H1 (cell line): ENCODE data around the gene TRAF5. TPM values are rescaled to one million over a fixed set of nuclear protein-coding genes. Genes with fewer than 3 reads are reported as not detected.

Source experiments
- CTCF ChIA-PET: fragments of 300-600 bp; sonication (Branson Sonifier 250); formaldehyde crosslinking; loops from one replicate; lab custom pipeline; 2021; ENCODE audit not compliant: partially characterized antibody; lab: Charles Lee
- POLR2A ChIA-PET: fragments of 300-600 bp; sonication (Branson Sonifier 250); formaldehyde crosslinking; loops from one replicate; lab custom pipeline; 2021; ENCODE audit warnings: inconsistent platforms; ENCODE audit not compliant: partially characterized antibody; lab: Charles Lee
- DNase-seq, 2 experiments: peaks; one replicate each; pipeline versions ENCODE4 v3.0.0 to v3.0.0-alpha.2; 2010 to 2022; ENCODE audit warnings: low spot score in 2 of 2, low read depth in 1 of 2, mixed read lengths in 1 of 2
- FAIRE-seq: peaks from 2 replicates; lab custom pipeline; 2011; peaks lifted over from hg19 to GRCh38; lab: Jason Lieb, UNC
- H2AFZ ChIP-seq: 2 replicates; pipeline ENCODE4 v1.8.1; 2012; ENCODE audit warnings: low read length, inconsistent platforms
- H2AK5ac ChIP-seq: 2 replicates; pipeline ENCODE4 v1.6.1; 2013; ENCODE audit warnings: low read depth, low read length
- H2BK120ac ChIP-seq: replicated peaks from 2 replicates; pipeline ENCODE3; 2013; ENCODE audit warnings: low read depth, low read length, inconsistent platforms
- H2BK12ac ChIP-seq: 2 replicates; pipeline ENCODE4 v1.6.1; 2013; ENCODE audit warnings: low read depth, low read length
- H2BK15ac ChIP-seq: 2 replicates; pipeline ENCODE4 v1.6.1; 2013; ENCODE audit warnings: low read length
- H2BK20ac ChIP-seq: 2 replicates; pipeline ENCODE4 v1.6.1; 2013; ENCODE audit warnings: low read length
- H2BK5ac ChIP-seq: 2 replicates; pipeline ENCODE4 v1.6.1; 2013; ENCODE audit warnings: low read depth, low read length
- H3K14ac ChIP-seq: 2 replicates; pipeline ENCODE4 v1.6.1; 2013; ENCODE audit warnings: inconsistent platforms; ENCODE audit not compliant: insufficient read length
- H3K18ac ChIP-seq: 2 replicates; pipeline ENCODE4 v1.6.1; 2013; ENCODE audit warnings: low read length; ENCODE audit errors: extremely low read depth
- H3K23ac ChIP-seq: 2 replicates; pipeline ENCODE4 v1.6.1; 2013; ENCODE audit warnings: inconsistent platforms; ENCODE audit not compliant: insufficient read length
- H3K23me2 ChIP-seq: 2 replicates; pipeline ENCODE4 v1.6.1; 2013; ENCODE audit warnings: low read depth, low read length
- H3K27ac ChIP-seq: 2 replicates; pipeline ENCODE4 v1.6.1; 2011; ENCODE audit warnings: low read depth, low read length, inconsistent platforms
- H3K27me3 ChIP-seq, 4 experiments: replicated peaks in 1 of 4; 1 replicate in 1 of 4; 2 replicates in 3 of 4; pipeline versions ENCODE4 v1.6.1 to v1.8.1; 2011 to 2013; ENCODE audit warnings: low read length in 3 of 4, mild to moderate bottlenecking in 3 of 4, inconsistent platforms in 2 of 4, mixed read lengths in 2 of 4, moderate library complexity in 1 of 4; ENCODE audit not compliant: control insufficient read depth in 3 of 4, insufficient read depth in 3 of 4; ENCODE audit errors: extremely low read depth in 1 of 4
- H3K36me3 ChIP-seq, 4 experiments: 2 replicates each; pipeline versions ENCODE4 v1.6.1 to v1.8.1; 2011 to 2013; ENCODE audit warnings: mild to moderate bottlenecking in 4 of 4, low read length in 3 of 4, moderate library complexity in 2 of 4, control low read depth in 1 of 4, inconsistent platforms in 1 of 4; ENCODE audit not compliant: insufficient read depth in 4 of 4, control insufficient read depth in 2 of 4
- H3K4ac ChIP-seq: replicated peaks from 2 replicates; pipeline ENCODE3; 2013; ENCODE audit warnings: low read length, low read depth, mixed read lengths, inconsistent platforms; ENCODE audit not compliant: insufficient read length
- H3K4me1 ChIP-seq, 4 experiments: replicated peaks in 1 of 4; 1 replicate in 1 of 4; 2 replicates in 3 of 4; pipeline versions ENCODE4 v1.6.1 to v1.8.1; 2011 to 2013; ENCODE audit warnings: low read length in 3 of 4, inconsistent platforms in 2 of 4, mixed read lengths in 1 of 4; ENCODE audit not compliant: insufficient read depth in 4 of 4, control insufficient read depth in 3 of 4
- H3K4me2 ChIP-seq, 2 experiments: 2 replicates each; pipeline versions ENCODE4 v1.6.1 to v1.8.1; 2011 to 2013; ENCODE audit warnings: low read depth in 2 of 2, low read length in 2 of 2, control low read depth in 1 of 2, inconsistent platforms in 1 of 2, mild to moderate bottlenecking in 1 of 2; ENCODE audit not compliant: insufficient read depth in 1 of 2
- H3K4me3 ChIP-seq, 4 experiments: fragments of 200-600, 300-600 bp in 1 of 4; sonication (generic), shearing (Covaris generic), sonication (Bioruptor Twin) in 1 of 4; 2 replicates each; pipeline versions ENCODE4 v1.5.1 to v1.8.1; 2011 to 2016; ENCODE audit warnings: low read length in 4 of 4, low read depth in 3 of 4, control low read depth in 2 of 4, inconsistent platforms in 2 of 4, mild to moderate bottlenecking in 2 of 4, mixed read lengths in 1 of 4, moderate library complexity in 1 of 4; ENCODE audit not compliant: insufficient read depth in 2 of 4; ENCODE audit errors: extremely low read depth in 1 of 4
- H3K56ac ChIP-seq: replicated peaks from 2 replicates; pipeline ENCODE3; 2013; ENCODE audit warnings: low read depth, mild to moderate bottlenecking, mixed read lengths, low read length, inconsistent platforms; ENCODE audit not compliant: insufficient read length
- H3K79me1 ChIP-seq: 2 replicates; pipeline ENCODE4 v1.6.1; 2013; ENCODE audit warnings: low read depth, low read length, control low read depth
- H3K79me2 ChIP-seq, 2 experiments: 2 replicates each; pipeline versions ENCODE4 v1.6.1 to v1.8.1; 2012 to 2013; ENCODE audit warnings: low read length in 2 of 2, mild to moderate bottlenecking in 2 of 2, inconsistent platforms in 1 of 2; ENCODE audit not compliant: insufficient read depth in 2 of 2, control insufficient read depth in 1 of 2
- H3K9ac ChIP-seq, 4 experiments: replicated peaks in 1 of 4; 1 replicate in 1 of 4; 2 replicates in 3 of 4; pipeline versions ENCODE4 v1.6.1 to v1.8.1; 2011 to 2013; ENCODE audit warnings: low read depth in 3 of 4, low read length in 3 of 4, control low read depth in 2 of 4, mild to moderate bottlenecking in 2 of 4, moderate library complexity in 2 of 4, inconsistent platforms in 1 of 4; ENCODE audit errors: extremely low read depth in 1 of 4
- H3K9me3 ChIP-seq, 2 experiments: 2 replicates each; pipeline versions ENCODE4 v1.6.1 to v1.8.1; 2012 to 2013; ENCODE audit warnings: mild to moderate bottlenecking in 2 of 2, moderate library complexity in 2 of 2, control low read depth in 1 of 2, inconsistent platforms in 1 of 2, low read depth in 1 of 2, low read length in 1 of 2, mixed read lengths in 1 of 2; ENCODE audit not compliant: insufficient read depth in 2 of 2
- H4K20me1 ChIP-seq, 2 experiments: replicated peaks in 1 of 2; 2 replicates each; pipeline versions ENCODE3 to v1.8.1; 2011 to 2013; ENCODE audit warnings: inconsistent platforms in 2 of 2, low read length in 2 of 2, mild to moderate bottlenecking in 1 of 2; ENCODE audit not compliant: insufficient read depth in 2 of 2, control insufficient read depth in 1 of 2
- H4K5ac ChIP-seq: 2 replicates; pipeline ENCODE4 v1.6.1; 2013; ENCODE audit warnings: low read length, low read depth, mixed read lengths, inconsistent platforms; ENCODE audit not compliant: insufficient read length
- H4K8ac ChIP-seq: 2 replicates; pipeline ENCODE4 v1.8.0; 2013; ENCODE audit warnings: mild to moderate bottlenecking, moderate library complexity, low read length, inconsistent platforms; ENCODE audit not compliant: insufficient read depth; ENCODE audit errors: extremely low read depth
- H4K91ac ChIP-seq: replicated peaks from 2 replicates; pipeline ENCODE3; 2013; ENCODE audit warnings: low read length, mixed read lengths, inconsistent platforms; ENCODE audit not compliant: insufficient read length
- EGR1 ChIP-seq: IDR thresholded peaks from 2 replicates; pipeline ENCODE4 v1.6.1; 2011; ENCODE audit warnings: low read depth, low read length, borderline replicate concordance
- FOSL1 ChIP-seq: IDR thresholded peaks from 2 replicates; pipeline ENCODE4 v1.6.1; 2011; ENCODE audit warnings: mild to moderate bottlenecking, low read depth, low read length, moderate library complexity; ENCODE audit not compliant: insufficient read depth
- MAFK ChIP-seq: IDR thresholded peaks from 2 replicates; pipeline ENCODE4 v1.6.1; 2012; ENCODE audit warnings: low read depth, mild to moderate bottlenecking, improper control_type of control experiment, low read length
- NRF1 ChIP-seq: IDR thresholded peaks from 2 replicates; pipeline ENCODE4 v1.6.1; 2011; ENCODE audit warnings: mild to moderate bottlenecking, low read depth, low read length, improper control_type of control experiment
- SIX5 ChIP-seq: IDR thresholded peaks from 2 replicates; pipeline ENCODE4 v1.6.1; 2011; ENCODE audit warnings: mild to moderate bottlenecking, low read depth, low read length
- SP1 ChIP-seq: IDR thresholded peaks from 2 replicates; pipeline ENCODE4 v1.6.1; 2011; ENCODE audit warnings: low read depth, low read length
- TAF7 ChIP-seq: optimal IDR thresholded peaks from 2 replicates; pipeline ENCODE3; 2011; ENCODE audit warnings: low read depth, mild to moderate bottlenecking, inconsistent platforms, low read length, moderate library complexity, borderline replicate concordance
- WGBS, 2 experiments: shearing (Covaris generic) in 1 of 2; methylation state at CpG; one replicate each; pipeline versions ENCODE4 v1.1.6 to v1.1.7; 2013 to 2015; ENCODE audit warnings: low lambda C conversion rate in 2 of 2, mixed read lengths in 2 of 2, inconsistent platforms in 1 of 2, low coverage in 1 of 2, missing lambda C conversion rate in 1 of 2; ENCODE audit not compliant: insufficient replicate concordance in 2 of 2, insufficient coverage in 1 of 2, insufficient read length in 1 of 2; ENCODE audit errors: extremely low coverage in 1 of 2, missing lambda C conversion rate in 1 of 2; 5-methylcytosine and 5-hydroxymethylcytosine counted together
- polyA plus RNA-seq, 7 experiments: library from polyadenylated mRNA; depleted of rRNA in 3 of 7; stranded (reverse) in 5 of 7; unstranded in 2 of 7; fragments of >200 nt in 5 of 7; fragments of 200-250 nt in 2 of 7; gene quantifications; 1 replicate in 5 of 7; 2 replicates in 1 of 7; 4 replicates in 1 of 7; pipeline versions ENCODE4 v1.2.1 to v1.2.3, GENCODE V29; 2011 to 2013; ENCODE audit warnings: missing spikeins in 2 of 7, mixed read lengths in 2 of 7
- total RNA-seq: library from RNA; stranded (reverse); fragmentation: NEBNext Ultra II Directional; extraction: Animal tissue kit (Norgen Biotek cat#: 25700); gene quantifications from 2 replicates; pipeline ENCODE4 v1.2.1, GENCODE V29; 2021
- TF ChIP-seq, protein P1 (sequence below), 3 experiments: IDR thresholded peaks; 1 replicate in 2 of 3; 2 replicates in 1 of 3; pipeline versions ENCODE4 v1.5.1 to v1.6.1; 2011; ENCODE audit warnings: low read length in 3 of 3, mild to moderate bottlenecking in 3 of 3, inconsistent platforms in 2 of 3, low read depth in 1 of 3, moderate library complexity in 1 of 3; ENCODE audit not compliant: insufficient read depth in 1 of 3; ENCODE audit errors: control extremely low read depth in 1 of 3
- TF ChIP-seq, protein P2 (sequence below): IDR thresholded peaks from 2 replicates; pipeline ENCODE4 v1.6.1; 2012; ENCODE audit warnings: inconsistent platforms
- TF ChIP-seq, protein P3 (sequence below): IDR thresholded peaks from 2 replicates; pipeline ENCODE4 v1.6.1; 2011; ENCODE audit warnings: low read length, improper control_type of control experiment

Gene TRAF5
- total and polyA plus RNA-seq, 2 of the 8 experiments (the other 6 are each of a cell fraction or from before 2014, with no cell fraction given) = 13.0 to 17.1 TPM

DNA sequence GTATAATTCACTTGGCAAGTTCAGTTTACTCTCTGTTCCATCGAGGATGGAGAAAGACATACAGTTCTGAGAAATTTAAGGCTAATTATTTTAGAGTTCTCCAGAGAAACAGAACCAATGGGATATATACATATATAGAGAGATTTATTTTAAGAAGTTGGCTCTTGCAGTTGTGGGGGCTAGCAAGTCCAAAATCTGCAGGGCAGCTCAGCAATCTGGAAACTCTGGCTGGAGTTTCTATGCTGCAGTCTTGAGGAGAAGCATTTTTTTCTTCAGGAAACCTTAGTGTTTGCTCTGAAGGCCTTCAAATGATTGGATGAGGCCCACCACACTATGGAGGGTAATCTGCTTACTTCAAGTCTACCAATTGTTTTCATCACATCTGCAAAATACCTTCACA lies 34.6 kb downstream of the TRAF5 start:
- H3K14ac ChIP-seq = no peak overlapping the region
- no peak for TF ChIP-seq NRF1
- no peak for TF ChIP-seq MAFK
- TF ChIP-seq, protein P1, sequence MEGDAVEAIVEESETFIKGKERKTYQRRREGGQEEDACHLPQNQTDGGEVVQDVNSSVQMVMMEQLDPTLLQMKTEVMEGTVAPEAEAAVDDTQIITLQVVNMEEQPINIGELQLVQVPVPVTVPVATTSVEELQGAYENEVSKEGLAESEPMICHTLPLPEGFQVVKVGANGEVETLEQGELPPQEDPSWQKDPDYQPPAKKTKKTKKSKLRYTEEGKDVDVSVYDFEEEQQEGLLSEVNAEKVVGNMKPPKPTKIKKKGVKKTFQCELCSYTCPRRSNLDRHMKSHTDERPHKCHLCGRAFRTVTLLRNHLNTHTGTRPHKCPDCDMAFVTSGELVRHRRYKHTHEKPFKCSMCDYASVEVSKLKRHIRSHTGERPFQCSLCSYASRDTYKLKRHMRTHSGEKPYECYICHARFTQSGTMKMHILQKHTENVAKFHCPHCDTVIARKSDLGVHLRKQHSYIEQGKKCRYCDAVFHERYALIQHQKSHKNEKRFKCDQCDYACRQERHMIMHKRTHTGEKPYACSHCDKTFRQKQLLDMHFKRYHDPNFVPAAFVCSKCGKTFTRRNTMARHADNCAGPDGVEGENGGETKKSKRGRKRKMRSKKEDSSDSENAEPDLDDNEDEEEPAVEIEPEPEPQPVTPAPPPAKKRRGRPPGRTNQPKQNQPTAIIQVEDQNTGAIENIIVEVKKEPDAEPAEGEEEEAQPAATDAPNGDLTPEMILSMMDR (IDR thresholded peaks at IDR 0.05; ENCODE audit: control extremely low read depth in 1 of 3, insufficient read depth in 1 of 3, low read depth in 1 of 3, low read length in 3 of 3) = no peak
- TF ChIP-seq, protein P2, sequence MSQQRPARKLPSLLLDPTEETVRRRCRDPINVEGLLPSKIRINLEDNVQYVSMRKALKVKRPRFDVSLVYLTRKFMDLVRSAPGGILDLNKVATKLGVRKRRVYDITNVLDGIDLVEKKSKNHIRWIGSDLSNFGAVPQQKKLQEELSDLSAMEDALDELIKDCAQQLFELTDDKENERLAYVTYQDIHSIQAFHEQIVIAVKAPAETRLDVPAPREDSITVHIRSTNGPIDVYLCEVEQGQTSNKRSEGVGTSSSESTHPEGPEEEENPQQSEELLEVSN = no peak
- TF ChIP-seq SP1 = no peak
- TF ChIP-seq SIX5 = no peak
- no peak for TF ChIP-seq FOSL1
- no peak for TF ChIP-seq EGR1
- TF ChIP-seq, protein P3, sequence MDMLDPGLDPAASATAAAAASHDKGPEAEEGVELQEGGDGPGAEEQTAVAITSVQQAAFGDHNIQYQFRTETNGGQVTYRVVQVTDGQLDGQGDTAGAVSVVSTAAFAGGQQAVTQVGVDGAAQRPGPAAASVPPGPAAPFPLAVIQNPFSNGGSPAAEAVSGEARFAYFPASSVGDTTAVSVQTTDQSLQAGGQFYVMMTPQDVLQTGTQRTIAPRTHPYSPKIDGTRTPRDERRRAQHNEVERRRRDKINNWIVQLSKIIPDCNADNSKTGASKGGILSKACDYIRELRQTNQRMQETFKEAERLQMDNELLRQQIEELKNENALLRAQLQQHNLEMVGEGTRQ = no peak
- no peak for TF ChIP-seq TAF7

More for the DNA sequence above, 34.6 kb downstream of the TRAF5 start:
- H4K91ac ChIP-seq = no peak overlapping the region
- H2AFZ ChIP-seq = no peak overlapping the region
- no peak overlapping the region for H3K18ac ChIP-seq
- H3K4me2 ChIP-seq = no peak overlapping the region
- no peak overlapping the region for H2AK5ac ChIP-seq
- no peak overlapping the region for H3K4ac ChIP-seq
- no peaks in the 10 kb centered on the region for H3K79me2 ChIP-seq
- H3K27me3 ChIP-seq = no peaks in the 10 kb centered on the region
- H3K56ac ChIP-seq = no peak overlapping the region
- H4K5ac ChIP-seq = no peak overlapping the region
- FAIRE-seq = no peak
- no peak overlapping the region for H2BK12ac ChIP-seq
- no peak overlapping the region for H3K27ac ChIP-seq
- 95% methylated on average over 1 of the region's 1 CpG; no CpG with 5 or more reads in 1 of the 2 experiments for WGBS, 2 experiments
- no peak overlapping the region for H4K8ac ChIP-seq
- H2BK15ac ChIP-seq = no peak overlapping the region
- POLR2A ChIA-PET = no interaction called here
- no peak overlapping the region for H3K9ac ChIP-seq
- no peaks in the 10 kb centered on the region for H3K4me1 ChIP-seq
- no peaks in the 10 kb centered on the region for H4K20me1 ChIP-seq
- H3K4me3 ChIP-seq = no peak overlapping the region
- peaks cover 0 to 28% (median 9%) of the 10 kb centered on the region in 4 experiments; a peak in 5 of 8 replicates for H3K36me3 ChIP-seq
- CTCF ChIA-PET = interaction anchor here (1.0 to 1.1 kb wide), 2 partner anchors 18 to 35 kb away, joined by 3 read pairs; partner anchors contain the start of gene TRAF5
- H2BK5ac ChIP-seq = no peak overlapping the region
- H2BK120ac ChIP-seq = no peak overlapping the region
- DNase-seq = no peak
- no peaks in the 10 kb centered on the region for H3K79me1 ChIP-seq
- H2BK20ac ChIP-seq = no peak overlapping the region
- H3K23me2 ChIP-seq = no peaks in the 10 kb centered on the region
- H3K23ac ChIP-seq = no peak overlapping the region
- H3K9me3 ChIP-seq = no peaks in the 10 kb centered on the region
